ENCODE results near the gene ESRRA.

DNA sequence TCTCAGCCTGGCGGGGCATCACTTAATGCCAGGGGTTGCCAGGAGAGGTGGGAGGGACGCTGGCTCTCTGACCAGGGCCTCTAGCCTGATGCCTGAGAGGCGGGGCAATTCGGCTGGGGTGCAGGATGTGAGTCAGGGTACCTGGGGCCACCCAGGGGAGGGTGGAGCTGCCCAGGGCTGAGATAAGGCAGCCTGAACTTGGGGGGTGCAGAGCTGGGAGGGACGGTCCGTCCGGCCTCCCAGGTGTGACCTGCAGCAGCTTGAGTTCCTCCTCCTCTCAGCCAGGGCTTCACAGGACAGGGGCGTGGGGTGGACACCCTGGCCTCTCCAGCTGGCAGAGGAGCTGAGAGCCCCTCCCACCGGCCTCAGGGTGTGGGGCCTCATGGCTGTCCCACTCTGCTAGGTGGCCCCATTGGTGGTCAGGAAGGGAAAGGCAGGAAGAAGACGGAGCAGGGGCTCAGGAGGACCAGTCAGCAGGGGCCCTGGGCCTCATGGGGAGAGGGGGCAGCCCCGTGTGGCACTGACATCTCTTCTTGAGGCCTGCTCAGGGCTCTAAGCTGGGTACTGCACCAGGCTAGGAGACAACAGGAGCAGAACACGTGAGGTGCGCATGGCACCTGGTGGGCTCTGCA lies 52.7 kb downstream of the ESRRA start:
- no peak for TF ChIP-seq EZH2 (IDR thresholded peaks at IDR 0.05; ENCODE audit: insufficient read depth, poor library complexity, severe bottlenecking)
- no peak for TF ChIP-seq EZH2phosphoT487 (IDR thresholded peaks at IDR 0.05; ENCODE audit: insufficient read depth, low read depth)

All from GM23248 (cell line).